Caco-2 (cell line): ENCODE data around the gene RNU1-4. TPM values are rescaled to one million over a fixed set of nuclear protein-coding genes. Genes with fewer than 3 reads are reported as not detected.
"Not testable (repeated sequence)": the region's sequence is repeated elsewhere in the genome, so short reads cannot be mapped to it uniquely, and the experiment has no call there.

ENCODE experiments used
- BruUV-seq: library from RNA; stranded (reverse); fragments of 400-500 nt; replicated peaks from 2 replicates; lab custom pipeline; 2021; lab: Mats Ljungman, UMichigan
- CTCF ChIA-PET: fragments of 300-600 bp; sonication (Branson Sonifier 250); formaldehyde crosslinking; loops from one replicate; lab custom pipeline; 2022; ENCODE audit warnings: antibody characterized with exemption; lab: Charles Lee
- POLR2A ChIA-PET: fragments of 300-600 bp; sonication (Branson Sonifier 250); formaldehyde crosslinking; loops from one replicate; lab custom pipeline; 2022; ENCODE audit warnings: antibody characterized with exemption; lab: Charles Lee
- DNase-seq, 2 experiments: peaks; one replicate each; pipeline versions ENCODE4 v3.0.0 to v3.0.0-alpha.2; 2020 to 2022
- H3K27me3 ChIP-seq: replicated peaks from 2 replicates; pipeline ENCODE4 v1.6.0; 2011; ENCODE audit warnings: low read length; ENCODE audit not compliant: control insufficient read depth, insufficient read depth
- H3K36me3 ChIP-seq: 2 replicates; pipeline ENCODE4 v1.5.1; 2011; ENCODE audit warnings: low read length; ENCODE audit not compliant: control insufficient read depth, insufficient read depth
- H3K4me1 ChIP-seq: fragments of 250-450 bp; sonication (Bioruptor Pico); 2 replicates; pipeline ENCODE4 v1.5.1; 2020; ENCODE audit warnings: mild to moderate bottlenecking
- H3K4me3 ChIP-seq: 2 replicates; pipeline ENCODE4 v1.5.1; 2011; ENCODE audit warnings: low read depth, mild to moderate bottlenecking, control low read depth, low read length
- H3K9me3 ChIP-seq: fragments of 250-450 bp; sonication (Bioruptor Pico); 2 replicates; pipeline ENCODE4 v1.5.1; 2020; ENCODE audit warnings: mild to moderate bottlenecking, moderate library complexity
- H3K27ac Mint-ChIP-seq: one replicate; pipeline ENCODE4 v1.8.0; 2022; ENCODE audit warnings: mixed read lengths; ENCODE audit not compliant: unreplicated experiment
- H3K27me3 Mint-ChIP-seq: one replicate; pipeline ENCODE4 v1.8.0; 2022; ENCODE audit warnings: mixed read lengths; ENCODE audit not compliant: insufficient read depth, unreplicated experiment
- H3K36me3 Mint-ChIP-seq: one replicate; pipeline ENCODE4 v1.8.0; 2022; ENCODE audit warnings: mild to moderate bottlenecking, mixed read lengths; ENCODE audit not compliant: insufficient read depth, unreplicated experiment
- H3K4me1 Mint-ChIP-seq: one replicate; pipeline ENCODE4 v1.8.0; 2022; ENCODE audit warnings: low read depth, mixed read lengths; ENCODE audit not compliant: unreplicated experiment
- H3K4me3 Mint-ChIP-seq: one replicate; pipeline ENCODE4 v1.8.0; 2022; ENCODE audit warnings: mild to moderate bottlenecking, moderate library complexity, mixed read lengths; ENCODE audit not compliant: unreplicated experiment
- H3K9me3 Mint-ChIP-seq: one replicate; pipeline ENCODE4 v1.8.0; 2022; ENCODE audit warnings: mixed read lengths; ENCODE audit not compliant: unreplicated experiment
- intact Hi-C: fragments of 100-400 bp; cut with micrococcal nuclease; formaldehyde crosslinking; loops from one replicate; pipeline ENCODE4 v1.10.0; 2022; ENCODE audit not compliant: unreplicated experiment
- total RNA-seq: library from RNA; stranded (reverse); gene quantifications from 2 replicates; pipeline ENCODE4 v1.2.3, GENCODE V29; 2022

Gene RNU1-4
- total RNA-seq, 1 experiment from 2014 or later: 1,622 TPM

DNA sequence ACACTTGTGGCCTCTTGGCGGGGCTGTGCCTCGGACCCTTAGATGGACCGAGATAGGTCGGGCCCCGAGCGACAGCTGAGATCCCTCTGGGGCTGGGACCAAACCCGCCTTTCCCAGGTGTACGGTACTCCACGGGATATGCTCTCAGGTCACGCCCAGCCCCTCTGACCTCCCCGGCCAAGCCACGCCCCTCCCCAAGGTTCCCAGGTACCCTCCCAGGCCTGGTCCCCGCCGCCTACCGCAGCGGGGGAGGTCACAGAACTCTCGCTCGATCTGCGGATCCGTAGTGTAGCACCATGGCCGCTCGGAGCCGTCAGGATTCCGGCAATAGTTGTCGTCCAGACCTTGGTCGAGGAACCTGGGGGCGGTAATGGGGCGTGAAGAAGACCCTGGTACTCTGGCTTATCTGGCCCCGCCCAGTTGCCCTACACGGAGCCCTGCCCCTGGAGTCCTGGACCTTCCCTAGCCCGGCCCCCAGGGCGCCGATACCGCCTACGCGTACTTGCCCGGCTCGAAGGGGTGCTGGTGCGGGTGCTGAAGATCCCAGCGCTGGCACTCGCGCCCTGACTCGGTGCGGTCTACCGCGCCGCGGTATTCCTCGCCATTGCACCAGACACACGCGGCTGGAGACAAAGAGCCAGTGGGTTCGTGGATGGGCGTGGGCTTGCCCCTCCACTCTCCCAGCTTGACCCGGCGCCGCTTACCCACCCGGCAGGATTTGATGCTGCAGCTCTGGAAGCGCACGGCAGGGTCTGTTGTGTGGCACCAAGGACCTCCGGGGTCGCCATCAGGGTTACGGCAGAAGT is 19.5 kb downstream of the RNU1-4 start:
- not testable (repeated sequence) for H3K4me1 ChIP-seq

DNA sequence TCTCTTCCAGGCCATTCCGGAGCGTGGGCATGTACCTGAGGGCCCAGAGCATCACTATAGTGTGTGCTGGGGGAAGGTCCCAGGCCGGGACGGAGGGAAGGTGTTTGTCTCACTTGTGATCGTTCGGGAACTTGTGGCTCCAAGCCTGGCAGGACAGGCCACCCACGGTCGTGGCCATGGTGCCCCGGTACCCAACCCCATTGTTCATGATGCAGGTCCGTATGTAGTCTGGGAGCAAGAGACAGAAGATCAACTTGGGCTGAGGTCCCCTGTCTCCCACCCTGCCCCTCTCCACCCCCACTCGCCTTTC is 20.1 kb downstream of the RNU1-4 start:
- POLR2A ChIA-PET, BruUV-seq, H3K9me3 Mint-ChIP-seq, H3K27me3 ChIP-seq, H3K27ac Mint-ChIP-seq, H3K4me3 Mint-ChIP-seq, H3K36me3 ChIP-seq, H3K4me1 ChIP-seq, H3K36me3 Mint-ChIP-seq, intact Hi-C loops, H3K9me3 ChIP-seq, H3K4me3 ChIP-seq, H3K27me3 Mint-ChIP-seq, CTCF ChIA-PET: not testable (repeated sequence)
- DNase-seq: peak in 1 of 2 experiments; percentile 10
- peaks cover 13% of the 10 kb centered on the region for H3K4me1 Mint-ChIP-seq

More for the DNA sequence above, 19.5 kb downstream of the RNU1-4 start:
- H3K27me3 Mint-ChIP-seq, H3K27ac Mint-ChIP-seq, H3K4me3 Mint-ChIP-seq, H3K9me3 ChIP-seq, CTCF ChIA-PET, H3K36me3 ChIP-seq, H3K9me3 Mint-ChIP-seq, DNase-seq, H3K4me1 Mint-ChIP-seq, H3K27me3 ChIP-seq, POLR2A ChIA-PET, intact Hi-C loops, BruUV-seq, H3K4me3 ChIP-seq, H3K36me3 Mint-ChIP-seq: not testable (repeated sequence)

DNA sequence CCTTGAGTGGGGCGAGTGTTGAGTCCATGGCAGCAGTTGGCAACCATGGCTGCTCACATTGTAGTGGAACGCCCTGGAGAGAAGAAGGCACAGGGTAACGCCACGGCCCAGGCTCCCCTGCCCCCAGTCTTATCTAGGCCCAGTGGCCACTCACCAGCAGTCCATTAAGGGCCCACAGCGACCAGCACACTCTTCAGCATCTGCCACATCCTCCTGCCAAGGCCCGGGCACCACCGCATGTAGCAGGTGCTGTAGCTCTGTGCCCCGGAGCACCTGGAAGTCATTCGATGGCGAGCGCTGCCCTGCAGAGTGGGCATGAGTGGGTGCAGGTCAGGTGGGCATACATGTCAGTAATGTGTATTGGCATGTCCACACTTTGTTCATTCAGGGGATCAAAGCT is 20.5 kb downstream of the RNU1-4 start:
- BruUV-seq, H3K27me3 Mint-ChIP-seq, H3K36me3 ChIP-seq, H3K27me3 ChIP-seq, H3K27ac Mint-ChIP-seq, H3K36me3 Mint-ChIP-seq, POLR2A ChIA-PET, CTCF ChIA-PET, H3K4me3 Mint-ChIP-seq, H3K9me3 ChIP-seq, H3K9me3 Mint-ChIP-seq, intact Hi-C loops, H3K4me1 ChIP-seq, H3K4me3 ChIP-seq: not testable (repeated sequence)
- peak in 1 of 2 experiments; percentile 21 for DNase-seq
- H3K4me1 Mint-ChIP-seq: peaks cover 15% of the 10 kb centered on the region

DNA sequence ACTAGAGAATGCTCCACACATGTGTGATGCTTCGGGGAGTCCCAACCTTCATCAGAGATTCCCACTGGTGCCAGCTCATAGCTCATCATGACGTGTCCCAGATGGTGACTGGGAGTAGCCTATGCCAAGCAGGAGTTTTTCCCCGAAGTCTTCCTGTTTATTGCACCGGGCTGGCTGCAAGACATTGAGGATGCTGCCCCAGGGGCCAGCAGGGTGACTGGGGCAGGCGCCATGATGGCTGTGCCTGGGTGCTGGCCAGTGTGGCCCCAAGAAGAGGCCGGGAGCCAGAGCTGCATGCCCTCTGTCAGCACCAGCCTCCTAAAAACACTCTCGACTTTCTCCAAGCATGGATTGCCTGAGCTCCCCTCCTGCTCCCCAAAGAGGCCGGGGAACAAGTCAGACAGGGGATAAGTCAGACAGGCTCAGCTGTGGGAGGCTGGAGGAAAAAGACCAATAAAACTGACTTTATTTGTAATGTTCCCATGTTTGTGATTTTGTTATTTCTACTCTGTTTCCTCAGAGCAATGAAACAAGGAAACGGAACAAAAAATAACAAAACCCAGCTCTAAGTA is 24.0 kb downstream of the RNU1-4 start:
- H3K4me1 ChIP-seq: peaks cover 19% of the 10 kb centered on the region
- H3K27me3 ChIP-seq, H3K9me3 ChIP-seq, H3K27me3 Mint-ChIP-seq, H3K36me3 ChIP-seq, POLR2A ChIA-PET, H3K36me3 Mint-ChIP-seq, H3K9me3 Mint-ChIP-seq, CTCF ChIA-PET, H3K4me3 ChIP-seq, intact Hi-C loops: not testable (repeated sequence)
- BruUV-seq: TSS peak; percentile 98
- peaks cover 22% of the 10 kb centered on the region for H3K4me1 Mint-ChIP-seq
- DNase-seq: peak in 1 of 2 experiments; percentile 63
- H3K27ac Mint-ChIP-seq: peak overlapping the region; percentile 92
- H3K4me3 Mint-ChIP-seq: peak overlapping the region; percentile 55

DNA sequence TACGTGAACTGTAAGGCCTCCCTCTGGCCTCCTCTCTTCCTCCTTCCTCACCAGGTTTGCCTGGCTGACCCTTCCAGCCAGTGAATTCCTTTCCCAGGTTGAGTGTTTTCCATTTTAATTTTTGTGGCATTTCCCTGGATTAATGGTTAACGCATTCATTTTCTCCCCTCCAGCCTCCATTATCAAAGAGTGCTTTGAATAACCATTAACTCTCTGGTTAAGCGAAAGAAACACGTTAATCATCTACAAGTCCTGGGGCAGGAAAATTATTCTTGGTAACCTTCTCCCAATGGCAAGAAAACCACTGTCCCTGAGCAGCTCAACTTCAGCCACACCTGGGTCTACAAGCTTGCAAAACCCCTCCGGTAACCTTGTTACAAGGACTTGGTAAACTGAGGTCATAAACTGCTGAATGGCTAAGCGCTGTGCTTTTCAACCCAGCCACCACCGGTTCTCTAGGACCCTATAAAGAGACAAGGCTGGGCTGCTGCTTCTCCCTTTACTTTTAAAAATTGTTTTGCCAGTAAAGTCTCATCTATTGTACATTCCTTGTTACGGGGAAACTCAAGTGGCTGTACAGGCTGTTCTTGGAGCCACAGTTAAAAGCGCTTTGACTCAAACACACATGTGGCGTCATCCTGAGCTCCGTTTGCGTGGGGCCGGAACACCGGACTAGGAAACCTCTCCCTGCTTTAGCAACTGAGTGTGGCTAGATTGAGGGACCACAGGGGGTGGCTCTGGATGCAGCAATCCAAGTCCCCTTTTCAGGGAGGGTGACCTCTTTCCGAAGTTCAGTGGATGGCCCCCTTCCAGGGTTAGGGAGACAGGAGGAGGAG is 24.7 kb downstream of the RNU1-4 start:
- H3K27me3 Mint-ChIP-seq, H3K36me3 ChIP-seq, intact Hi-C loops, H3K27me3 ChIP-seq, H3K9me3 ChIP-seq, H3K9me3 Mint-ChIP-seq, POLR2A ChIA-PET, CTCF ChIA-PET, H3K4me3 ChIP-seq, H3K36me3 Mint-ChIP-seq: not testable (repeated sequence)
- Mint-ChIP-seq H3K4me3 (peak overlapping the region; percentile 55), H3K4me1 (peaks cover 22% of the 10 kb centered on the region), H3K27ac (peak overlapping the region; percentile 92)
- H3K4me1 ChIP-seq: peaks cover 19% of the 10 kb centered on the region
- TSS peak; percentile 99 for BruUV-seq
- peak; percentile 76 to 84 for DNase-seq

DNA sequence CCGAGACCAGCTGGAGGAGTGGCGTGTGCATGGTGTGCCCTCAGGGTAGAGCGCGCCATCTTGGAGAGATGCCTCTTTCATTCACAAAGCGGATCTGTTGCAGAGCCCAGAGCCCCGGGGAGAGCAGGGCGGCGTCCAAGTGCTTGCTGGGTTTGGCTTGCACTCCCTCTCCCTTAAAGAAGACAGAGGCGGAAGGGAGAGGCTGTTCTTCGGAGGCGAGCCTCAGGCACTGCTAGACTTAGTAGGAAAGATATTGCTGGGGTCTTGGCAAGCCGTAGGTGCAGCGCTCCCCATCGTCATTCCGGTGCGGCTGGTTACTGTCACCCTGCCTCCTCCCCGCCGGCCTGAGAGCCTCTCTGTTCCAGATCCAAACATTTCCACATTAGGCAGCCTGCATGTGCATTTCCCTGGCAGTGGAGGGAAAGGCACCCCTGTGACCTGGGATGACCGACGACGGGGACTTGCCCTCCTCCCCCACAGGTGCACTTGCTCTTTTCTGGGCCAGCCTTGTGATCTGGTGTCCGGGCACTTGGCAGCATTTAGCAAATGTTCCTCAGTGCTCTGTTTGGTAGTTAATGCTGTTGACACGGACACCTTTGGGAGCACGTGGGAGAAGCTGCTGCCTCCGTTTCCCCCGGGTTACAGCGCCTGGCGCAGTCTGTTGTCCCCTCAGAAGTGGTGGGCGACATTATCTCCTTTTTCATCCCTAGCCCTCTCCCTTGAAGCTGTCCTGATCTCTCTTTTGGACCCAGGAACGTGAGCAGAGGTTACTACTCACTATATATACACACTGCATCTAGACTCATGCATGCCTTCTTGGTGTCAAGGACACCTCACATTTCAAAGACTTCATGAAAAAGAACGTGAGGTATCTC is 25.7 kb downstream of the RNU1-4 start:
- H3K27me3 Mint-ChIP-seq, H3K4me3 ChIP-seq, BruUV-seq, DNase-seq, H3K9me3 Mint-ChIP-seq, POLR2A ChIA-PET, H3K27me3 ChIP-seq, CTCF ChIA-PET, intact Hi-C loops, H3K9me3 ChIP-seq, H3K36me3 Mint-ChIP-seq, H3K36me3 ChIP-seq: not testable (repeated sequence)
- Mint-ChIP-seq H3K4me1 (peaks cover 22% of the 10 kb centered on the region), H3K4me3 (peak overlapping the region; percentile 55), H3K27ac (peak overlapping the region; percentile 92)
- peaks cover 19% of the 10 kb centered on the region for H3K4me1 ChIP-seq
